ENCODE measurements around the gene NKX6-2.
"Not testable (repeated sequence)": the region's sequence is repeated elsewhere in the genome, so short reads cannot be mapped to it uniquely, and the experiment has no call there.

Gene NKX6-2

DNA sequence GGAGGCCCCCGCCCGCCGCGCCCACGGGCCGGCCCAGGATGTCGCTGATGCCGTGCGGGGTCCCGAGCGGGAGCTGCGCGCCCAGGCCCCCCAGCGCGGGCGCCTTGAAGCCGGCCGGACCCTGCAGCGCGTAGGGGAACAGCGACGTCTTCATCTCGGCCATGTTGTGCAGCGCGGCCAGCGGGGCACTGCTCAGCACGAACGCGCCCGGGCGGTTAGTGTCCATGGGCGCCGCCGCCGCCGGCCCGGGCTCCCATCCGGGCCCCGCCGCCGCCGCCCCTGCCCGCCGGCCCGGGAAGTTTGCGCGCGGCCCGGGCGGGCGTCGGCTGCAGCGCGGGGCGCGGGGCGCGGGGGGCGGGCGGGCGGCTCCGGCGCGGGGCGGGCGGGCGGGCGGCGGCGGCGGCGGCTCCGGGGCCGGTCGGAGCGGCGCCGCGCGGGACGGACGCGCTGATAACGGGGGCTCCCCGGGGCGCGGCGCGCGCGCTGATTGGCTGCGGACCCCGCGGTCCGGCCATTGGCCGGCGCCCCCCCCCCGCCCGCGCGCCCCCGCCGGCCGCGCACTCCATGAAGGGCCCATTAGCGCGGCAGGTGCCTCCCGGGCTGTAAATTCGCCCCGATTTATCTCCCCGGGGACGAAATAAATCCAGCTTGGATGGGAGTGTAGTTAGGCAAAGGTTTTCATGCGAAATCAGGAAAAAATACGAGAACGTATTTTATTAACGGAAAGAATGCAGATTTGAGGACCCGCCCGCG lies at the start of gene NKX6-2:
TSS of gene NKX6-2 (minus strand) at position 425 of the 753 bp plus-strand sequence. CDS start at position 226, 199 bp downstream.
- no peak for DNase-seq

DNA sequence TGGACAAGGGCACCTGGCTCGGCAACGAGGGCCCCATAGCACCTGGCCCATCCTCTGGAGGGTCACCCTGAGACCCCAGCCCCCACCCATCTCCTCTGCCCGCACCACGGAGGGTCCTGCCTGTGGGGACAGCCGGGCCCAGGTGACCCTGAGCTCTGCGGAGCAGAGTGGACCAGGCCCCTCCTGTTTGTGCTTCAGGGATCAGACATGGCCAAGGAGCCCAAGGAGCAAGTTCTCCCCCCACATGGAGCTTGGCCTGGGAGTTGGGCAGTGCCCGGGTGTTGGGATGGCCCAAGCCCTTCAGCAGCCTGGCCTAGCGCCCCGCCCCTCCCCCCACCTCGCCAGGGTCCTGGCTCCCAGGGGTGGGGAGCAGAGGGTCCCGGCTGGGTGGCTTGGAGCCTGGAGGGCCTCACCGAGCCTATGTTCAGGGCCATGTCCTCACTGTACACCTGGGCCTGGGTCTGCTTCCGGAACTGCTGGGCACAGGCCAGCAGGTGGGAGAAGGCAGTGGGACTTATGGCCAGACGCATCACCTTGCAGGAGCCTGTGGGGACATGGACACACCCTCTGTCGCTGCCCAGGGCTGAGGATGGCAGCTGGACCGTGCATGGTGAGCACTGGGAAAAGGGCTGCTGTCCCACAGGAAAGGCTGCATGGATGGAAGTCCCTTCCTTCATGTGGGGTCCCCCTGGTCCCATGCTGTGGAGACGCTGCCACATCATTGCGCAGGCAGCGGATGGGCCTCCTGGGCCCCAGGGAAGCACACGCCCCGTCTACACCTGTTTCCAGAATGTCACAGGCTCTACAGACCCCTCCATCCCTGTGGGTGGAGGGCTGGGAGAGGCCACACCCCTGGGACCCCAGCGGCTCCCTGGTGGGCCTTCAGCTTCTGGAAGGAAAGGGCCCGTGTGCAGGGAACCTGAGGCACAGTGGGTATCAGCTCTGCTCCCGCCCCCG lies 49.2 kb upstream of the NKX6-2 start:
- no peak for DNase-seq

DNA sequence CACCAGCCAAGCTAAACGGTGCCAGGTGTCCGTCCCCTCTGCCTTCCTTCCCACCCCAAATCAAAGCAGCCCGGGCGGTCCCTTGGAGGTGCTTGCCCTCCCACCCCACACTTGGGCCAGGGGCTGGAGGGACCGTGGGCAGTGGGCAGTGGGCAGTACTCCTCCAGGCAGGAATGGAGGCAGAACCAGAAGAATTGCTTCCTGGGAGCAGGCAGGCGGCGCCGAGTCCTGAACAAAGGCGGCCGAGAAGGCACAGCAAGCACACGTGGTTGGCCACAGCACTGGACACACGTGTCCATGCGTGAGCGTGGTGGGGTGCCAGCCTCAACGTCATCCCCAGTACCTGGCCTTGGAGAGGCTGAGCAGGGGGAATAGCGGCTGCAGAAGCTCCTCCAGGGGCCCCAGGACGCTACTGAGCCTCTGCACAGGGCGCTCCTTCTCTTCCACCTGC lies 48.4 kb upstream of the NKX6-2 start:
- DNase-seq, result no peak

DNA sequence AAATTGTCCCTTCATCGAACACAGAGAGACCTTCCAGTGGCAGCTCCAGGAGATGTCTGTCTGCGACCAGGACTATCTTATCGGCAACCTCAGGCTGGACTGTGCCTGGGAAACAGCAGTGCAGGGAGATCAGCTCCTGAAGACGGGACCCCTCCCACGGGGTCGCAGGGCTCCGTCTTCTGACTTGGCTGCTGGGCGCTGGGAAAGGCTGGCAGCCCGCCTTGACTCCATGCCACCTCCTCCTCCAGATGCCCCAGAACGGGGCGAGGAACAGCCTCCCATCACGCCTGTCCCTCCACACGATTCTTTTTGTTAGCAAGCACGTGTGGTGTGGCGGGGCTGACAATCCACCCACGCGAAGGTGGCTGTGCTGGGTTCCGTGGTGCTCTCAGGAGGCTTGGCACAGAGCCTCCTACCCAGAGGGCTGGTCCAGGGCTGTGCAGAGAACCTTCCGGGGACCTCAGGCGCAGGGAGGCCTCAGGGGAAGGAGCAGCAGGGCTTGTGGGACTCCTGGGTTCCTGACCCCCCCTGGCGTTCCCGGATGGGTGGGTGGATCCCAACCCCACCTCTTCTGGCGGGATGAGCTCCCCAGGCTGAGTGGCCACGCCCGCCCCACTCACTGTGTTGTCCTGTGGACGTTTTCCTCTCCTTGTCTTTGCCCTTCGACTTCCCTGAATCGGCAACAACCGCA lies 47.6 kb upstream of the NKX6-2 start:
- no peak for DNase-seq

DNA sequence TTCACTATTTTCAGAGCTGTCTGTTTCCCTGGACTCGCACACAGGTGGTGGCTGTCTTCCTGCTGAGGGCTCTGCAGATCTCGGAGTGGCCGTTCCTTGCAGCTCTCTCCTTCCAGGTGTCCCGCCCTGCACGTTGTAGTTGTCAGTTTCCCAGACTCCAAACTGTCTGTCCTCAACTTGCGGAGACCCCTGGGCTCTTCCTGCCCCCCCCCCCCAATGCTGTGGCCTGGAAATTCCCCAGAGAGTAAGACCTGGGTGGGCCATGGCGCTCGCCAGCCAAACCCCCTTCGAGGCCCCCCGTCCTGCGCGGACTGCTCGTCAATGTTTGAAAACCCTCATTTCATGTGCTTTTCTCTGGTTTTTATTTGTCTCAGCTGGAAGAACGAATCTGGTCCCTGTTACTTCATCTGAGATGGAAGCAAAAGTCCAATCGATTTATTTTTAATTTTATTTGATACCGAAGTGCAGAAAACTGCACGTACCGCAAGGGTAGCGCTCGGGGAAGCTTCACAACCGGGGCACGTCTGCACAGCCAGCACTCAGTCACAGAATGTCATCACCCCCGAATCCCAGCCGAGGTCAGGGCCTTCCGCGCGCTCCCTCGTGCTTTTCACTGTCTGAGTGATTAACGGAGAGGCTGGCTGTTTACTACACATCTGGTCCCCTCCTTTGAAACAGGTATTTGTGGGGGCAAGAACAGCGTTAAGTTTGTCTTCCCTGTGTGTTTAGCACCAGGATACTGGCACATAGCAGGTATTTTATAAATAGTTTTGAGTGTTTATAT lies 46.4 kb upstream of the NKX6-2 start:
- DNase-seq, result no peak

DNA sequence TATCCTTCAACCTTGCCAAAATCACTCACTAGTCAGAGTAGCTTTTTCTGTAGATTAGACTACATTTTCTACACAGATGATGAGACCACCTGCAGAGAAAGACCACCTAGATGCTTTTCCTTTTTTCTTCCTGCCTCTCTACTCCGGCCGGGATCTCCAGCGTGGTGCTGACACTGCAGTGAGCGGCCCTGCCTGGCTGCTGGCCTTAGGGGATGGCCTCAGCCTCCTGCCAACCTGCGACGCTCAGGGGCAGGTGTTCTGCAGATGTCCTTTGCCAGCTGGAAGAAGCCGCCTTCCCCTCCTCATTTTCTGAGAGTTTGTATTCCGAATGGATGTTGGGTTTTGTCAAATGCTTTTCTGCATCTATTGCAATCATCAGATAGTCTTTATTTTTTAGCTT lies 43.5 kb upstream of the NKX6-2 start:
- DNase-seq, result no peak

DNA sequence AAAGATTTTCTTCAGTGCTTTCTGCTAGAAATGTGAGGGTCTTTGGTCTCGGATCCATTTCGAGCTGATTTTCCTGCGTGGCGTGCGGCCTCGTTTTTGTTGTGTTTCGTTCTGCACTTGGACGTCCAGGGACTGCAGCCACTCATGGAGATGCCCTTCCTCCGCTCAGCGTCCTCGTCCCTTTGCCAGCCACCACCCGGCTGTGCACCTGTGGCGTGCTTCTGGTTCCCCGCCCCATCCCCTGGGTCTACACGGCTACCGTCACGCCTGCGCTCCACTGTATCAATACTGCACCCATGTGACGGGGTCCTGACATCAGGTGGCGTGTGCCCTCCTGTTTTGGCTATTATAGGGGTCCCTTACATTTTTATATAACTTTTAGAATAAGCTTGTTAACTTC lies 42.7 kb upstream of the NKX6-2 start:
- DNase-seq, result no peak

DNA sequence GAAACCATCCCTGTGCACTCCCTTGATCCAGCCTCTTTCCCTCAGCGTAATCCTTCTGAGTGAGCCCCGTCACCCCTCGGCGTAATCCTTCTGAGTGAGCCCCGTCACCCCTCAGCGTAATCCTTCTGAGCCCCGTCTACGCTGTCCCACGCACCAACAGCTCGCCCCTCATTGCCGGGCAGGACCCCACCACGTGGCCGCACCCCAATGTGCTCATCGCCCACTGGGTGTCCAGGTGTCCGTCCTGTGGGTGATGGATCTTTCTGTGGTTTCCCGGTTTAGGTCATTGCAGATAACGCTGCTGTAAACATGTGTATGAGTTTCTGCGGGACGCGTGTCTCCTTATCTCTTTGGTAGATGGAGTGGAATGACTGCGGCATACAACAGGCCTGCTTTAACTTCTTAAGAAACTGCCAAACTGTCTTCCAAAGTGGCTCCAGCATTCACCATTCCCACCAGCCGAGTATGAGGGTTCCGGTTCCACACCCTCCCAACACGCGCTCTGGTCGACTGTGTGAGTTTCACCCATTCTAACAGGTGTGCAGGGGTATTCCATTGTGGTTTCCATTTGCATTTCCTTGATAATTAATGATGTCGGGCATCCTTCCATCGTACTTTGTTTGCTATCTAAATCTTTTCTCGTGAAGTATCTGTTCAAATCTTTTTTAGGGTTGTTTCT lies 42.1 kb upstream of the NKX6-2 start:
- DNase-seq, result no peak

DNA sequence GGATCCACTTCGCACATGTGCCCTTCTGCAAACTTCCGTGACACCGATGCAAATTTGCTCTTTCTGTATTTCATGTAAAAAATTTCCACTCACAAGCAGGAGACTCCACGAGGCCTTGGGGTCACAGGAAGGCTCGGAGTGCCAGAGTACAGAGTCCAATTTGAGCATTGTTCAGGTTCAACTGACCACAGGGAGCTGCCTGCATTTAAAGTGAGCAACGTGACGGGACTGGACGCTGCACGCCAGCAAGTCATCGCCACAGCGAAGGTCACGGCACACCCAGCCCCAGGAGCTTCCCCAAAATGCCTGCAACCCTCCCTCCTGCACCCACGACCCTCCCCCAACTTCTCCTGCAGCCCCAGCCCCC lies 41.5 kb upstream of the NKX6-2 start:
- no peak for DNase-seq

DNA sequence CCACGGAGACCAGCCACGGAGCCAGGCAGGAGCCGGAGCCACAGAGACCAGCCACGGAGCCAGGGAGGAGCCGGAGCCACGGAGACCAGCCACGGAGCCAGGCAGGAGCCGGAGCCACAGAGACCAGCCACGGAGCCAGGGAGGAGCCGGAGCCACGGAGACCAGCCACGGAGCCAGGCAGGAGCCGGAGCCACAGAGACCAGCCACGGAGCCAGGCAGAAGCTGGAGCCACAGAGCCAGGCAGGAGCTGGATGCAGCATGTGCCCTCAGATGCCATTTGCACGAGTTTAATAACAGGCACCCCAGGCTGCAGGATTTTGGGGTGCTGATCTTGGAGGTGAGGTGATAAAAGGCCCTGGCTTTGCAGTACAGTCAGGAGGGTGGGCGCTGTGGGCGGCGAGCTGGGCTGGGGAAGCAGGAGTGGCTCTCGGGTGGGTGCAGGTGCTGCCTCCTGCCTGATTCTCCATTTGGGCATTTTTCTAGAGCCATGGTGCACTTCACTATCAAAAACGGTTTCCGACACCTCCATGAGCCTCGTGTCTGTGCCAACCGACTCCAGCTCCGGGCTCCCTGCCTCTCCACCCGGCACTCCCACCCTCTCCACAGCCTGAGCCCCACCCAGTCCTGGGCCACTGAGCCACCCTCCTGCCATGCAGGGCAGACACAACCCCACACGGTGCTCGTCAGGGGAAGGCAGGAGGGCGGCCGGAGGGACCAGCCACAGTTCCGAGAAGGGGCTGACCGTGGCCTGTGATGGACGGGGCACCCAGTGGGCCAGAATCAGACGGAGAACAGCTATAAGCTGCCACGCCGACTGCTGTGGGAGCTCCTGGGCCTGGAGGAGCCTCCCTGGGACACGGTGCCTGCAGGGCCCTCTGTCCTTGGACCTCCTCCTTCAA lies 40.8 kb upstream of the NKX6-2 start:
- no peak for DNase-seq

DNA sequence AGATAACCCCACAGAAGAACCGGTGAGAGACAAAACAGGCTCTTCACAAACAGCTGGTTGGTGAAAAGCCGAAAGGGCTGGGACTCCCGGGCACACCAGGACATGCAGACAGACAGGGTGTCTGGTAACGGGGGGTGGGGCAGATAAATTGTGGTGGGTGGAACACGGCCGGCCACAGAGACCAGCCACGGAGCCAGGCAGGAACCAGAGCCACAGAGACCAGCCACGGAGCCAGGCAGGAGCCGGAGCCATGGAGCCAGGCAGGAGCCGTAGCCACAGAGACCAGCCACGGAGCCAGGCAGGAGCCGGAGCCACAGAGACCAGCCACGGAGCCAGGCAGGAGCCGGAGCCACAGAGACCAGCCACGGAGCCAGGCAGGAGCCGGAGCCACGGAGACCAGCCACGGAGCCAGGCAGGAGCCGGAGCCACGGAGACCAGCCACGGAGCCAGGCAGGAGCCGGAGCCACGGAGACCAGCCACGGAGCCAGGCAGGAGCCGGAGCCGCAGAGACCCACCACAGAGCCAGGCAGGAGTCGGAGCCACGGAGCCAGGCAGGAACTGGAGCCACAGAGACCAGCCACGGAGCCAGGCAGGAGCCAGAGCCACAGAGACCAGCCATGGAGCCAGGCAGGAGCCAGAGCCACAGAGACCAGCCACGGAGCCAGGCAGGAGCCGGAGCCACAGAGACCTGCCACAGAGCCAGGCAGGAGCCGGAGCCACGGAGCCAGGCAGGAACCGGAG lies 40.0 kb upstream of the NKX6-2 start:
- DNase-seq, result not testable (repeated sequence)

DNA sequence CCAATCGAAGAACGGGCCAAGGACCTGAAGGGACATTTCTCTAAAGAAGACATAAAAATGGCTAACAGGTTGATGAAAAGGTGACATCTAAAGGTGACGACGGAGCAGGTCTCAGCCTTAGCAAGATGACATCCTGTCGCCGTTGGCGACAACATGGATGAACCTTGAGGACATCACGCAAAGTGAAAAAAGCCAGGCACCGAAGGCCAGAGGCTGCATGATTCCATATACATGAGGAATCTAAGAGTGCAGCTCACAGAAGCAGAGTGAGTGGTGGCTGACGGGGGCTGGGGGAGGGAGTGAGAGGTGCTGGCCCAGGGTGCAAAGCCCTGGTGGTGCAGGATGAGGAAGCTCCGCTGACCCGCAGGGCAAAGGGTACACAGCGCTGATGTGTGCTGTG lies 34.1 kb upstream of the NKX6-2 start:
- no peak for DNase-seq

DNA sequence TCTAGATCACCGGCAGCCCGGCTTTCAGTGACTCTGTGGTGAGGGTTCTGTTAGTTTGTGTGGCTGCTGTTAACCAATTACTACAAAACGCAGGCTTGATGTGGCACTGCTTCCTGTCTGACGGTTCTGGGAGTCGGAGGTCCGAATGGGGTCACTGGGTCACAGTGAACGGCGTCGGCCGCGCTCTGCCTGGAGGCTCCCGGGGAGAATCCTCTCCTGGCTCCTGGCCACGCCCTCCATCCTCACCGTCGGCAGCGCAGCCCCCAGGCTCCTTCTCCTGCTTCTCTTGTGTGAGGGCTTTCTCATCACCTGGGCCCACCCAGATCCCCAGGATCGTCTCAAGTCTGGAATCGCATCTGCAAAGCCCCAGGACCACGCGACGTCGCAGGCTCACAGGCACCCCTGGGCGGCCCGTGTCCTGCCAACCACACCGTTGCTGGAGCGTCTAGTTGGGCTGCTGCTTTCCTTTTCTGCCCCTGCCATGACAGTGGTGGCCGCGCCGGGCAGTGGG lies 31.8 kb upstream of the NKX6-2 start:
- no peak for DNase-seq

DNA sequence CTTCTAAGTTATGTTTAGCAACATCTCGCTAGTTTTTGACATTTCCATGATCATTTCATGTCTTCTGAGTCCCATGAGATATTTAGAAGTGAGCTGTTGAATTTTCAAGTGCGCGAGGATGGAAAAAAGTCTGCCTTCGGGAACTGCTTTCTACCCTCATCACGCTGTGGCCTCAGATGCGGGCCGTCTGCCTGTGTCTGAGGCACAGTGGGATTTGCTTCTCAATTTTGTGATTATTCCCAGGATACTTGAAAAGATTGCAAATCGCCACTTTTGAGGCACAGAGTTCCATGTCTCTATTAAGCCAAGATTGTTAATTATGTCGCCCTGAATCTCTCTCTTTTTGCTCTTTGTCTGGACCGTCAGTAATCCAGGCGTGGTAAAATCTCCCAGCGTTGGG lies 30.8 kb upstream of the NKX6-2 start:
- no peak for DNase-seq

DNA sequence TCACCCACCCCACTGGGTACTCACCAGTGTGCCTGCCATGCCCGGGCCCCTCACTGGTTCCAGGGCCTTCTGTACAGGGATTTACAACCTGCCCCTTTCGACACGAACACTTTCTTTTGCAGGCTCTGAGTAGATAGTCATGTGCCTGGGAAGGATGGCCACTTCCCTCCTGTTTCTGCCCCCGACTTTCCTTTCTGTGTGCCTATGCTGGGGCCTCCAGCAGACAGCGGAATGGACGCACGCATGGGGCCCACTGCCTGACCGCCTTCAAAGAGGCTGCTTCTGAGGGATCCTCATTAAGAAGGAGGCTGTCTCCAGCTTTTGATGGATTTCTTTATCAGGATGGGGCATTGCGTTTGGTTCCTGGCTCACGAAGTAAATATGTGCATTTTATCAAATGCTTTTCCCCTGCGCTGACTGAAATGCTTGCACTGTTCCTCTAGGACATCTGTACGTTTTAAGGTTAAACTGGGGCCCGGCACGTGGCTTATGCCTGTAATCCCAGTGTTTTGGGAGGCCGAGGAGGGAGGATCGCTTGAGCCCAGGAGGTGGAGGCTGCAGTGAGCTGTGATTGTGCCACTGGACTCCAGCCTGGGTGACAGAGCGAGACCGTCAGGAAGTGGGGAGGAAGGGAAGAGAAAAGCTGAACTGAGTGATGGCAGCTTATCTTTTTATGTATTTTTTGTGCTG lies 29.4 kb upstream of the NKX6-2 start:
- no peak for DNase-seq

DNA sequence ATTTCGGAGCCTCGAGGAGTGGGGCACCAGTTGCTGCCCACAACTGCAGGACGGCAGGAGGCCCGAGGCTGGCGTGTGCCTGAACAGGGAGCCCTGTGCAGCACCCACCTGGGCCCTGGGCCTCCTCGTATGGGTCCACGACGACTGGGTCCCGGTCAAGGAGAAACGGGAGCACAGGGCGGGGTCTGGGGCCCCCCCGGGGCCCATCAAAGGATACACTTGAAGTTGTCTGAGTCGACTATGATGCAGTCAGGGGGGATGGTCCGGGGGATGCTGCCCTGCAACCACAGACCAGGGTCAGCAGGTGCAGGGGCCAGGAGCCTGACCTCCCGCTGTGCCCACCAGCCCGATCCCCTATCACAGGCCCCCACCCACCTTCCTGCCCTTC lies 28.5 kb upstream of the NKX6-2 start:
- no peak for DNase-seq

DNA sequence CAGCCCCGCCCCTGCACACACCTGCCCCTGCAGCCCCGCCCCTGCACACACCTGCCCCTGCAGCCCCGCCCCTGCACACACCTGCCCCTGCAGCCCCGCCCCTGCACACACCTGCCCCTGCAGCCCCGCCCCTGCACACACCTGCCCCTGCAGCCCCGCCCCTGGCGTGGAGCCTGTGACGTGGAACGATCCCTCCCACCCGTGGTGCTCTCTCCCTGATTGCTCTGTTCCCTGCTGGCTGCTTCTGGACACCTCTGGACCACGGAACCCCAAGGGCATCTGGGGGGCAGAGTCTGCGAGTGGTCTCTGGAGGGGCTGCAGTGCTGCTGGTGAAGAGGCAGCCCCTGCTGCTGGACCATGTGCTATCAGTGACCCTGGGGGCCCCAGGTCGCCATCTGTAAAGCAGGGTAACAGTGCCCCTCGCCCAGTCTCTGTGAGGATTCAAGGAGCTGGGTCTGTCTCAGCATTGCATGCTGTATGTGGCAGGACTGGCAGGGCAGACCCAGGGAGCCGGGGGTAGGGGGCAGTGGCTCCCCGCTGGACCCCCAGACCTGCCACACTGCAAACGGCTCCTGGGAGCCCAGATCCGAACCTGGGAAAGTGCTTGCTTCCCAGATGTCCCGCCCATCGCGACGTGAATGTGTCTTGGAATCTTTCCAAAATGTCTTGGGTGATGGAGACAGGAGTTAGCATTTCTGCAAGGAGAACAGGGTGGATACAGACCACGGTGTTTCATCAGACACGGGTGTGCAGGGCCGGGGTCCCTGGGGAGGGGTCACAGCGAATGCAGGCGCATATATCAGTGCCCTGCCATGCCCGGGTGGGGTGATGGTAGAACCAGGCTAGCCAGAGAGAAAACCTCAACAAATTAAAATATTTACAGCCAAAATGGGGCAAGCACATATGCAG lies 27.9 kb upstream of the NKX6-2 start:
- no peak for DNase-seq

DNA sequence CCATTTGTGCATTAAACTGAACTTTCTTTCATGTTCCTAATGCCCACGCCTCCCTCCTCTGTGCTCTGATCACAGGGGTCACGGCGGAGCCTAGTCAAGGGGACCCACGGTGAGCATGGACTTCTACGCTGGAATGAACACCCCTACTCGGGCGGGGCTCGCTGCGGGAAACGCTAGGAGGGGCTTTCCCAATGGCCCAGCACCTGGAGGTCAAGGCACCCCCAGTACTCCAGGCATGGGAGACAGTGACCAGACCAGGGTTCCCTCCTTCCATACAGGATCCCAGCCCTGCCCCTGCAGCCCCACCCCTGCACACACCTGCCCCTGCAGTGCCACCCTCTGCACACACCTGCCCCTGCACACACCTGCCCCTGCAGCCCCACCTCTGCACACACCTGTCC lies 27.1 kb upstream of the NKX6-2 start:
- no peak for DNase-seq
